Ovary (tissue), 9 donors: Measurements from ENCODE around the gene SH3RF3. TPM values are rescaled to one million over a fixed set of nuclear protein-coding genes. Genes with fewer than 3 reads are reported as not detected.

Experiments
- DNase-seq, 5 donors: peaks; one replicate each; pipeline ENCODE4 v3.0.0-alpha.2; 2019 to 2020
- H3K27ac ChIP-seq, 2 donors: fragments of 200-600 bp; one replicate each; pipeline versions ENCODE4 v1.5.1 to v1.8.0; 2019 to 2022
- H3K27me3 ChIP-seq: fragments of 200-600 bp; one replicate; pipeline ENCODE4 v1.8.0; 2022
- H3K36me3 ChIP-seq: fragments of 200-600 bp; sonication (generic); one replicate; pipeline ENCODE4 v1.5.1; 2019
- H3K4me1 ChIP-seq: one replicate; pipeline ENCODE4 v1.8.1; 2013; ENCODE audit warnings: mild to moderate bottlenecking, moderate library complexity; ENCODE audit not compliant: insufficient read depth
- H3K4me3 ChIP-seq: fragments of 200-600 bp; sonication (generic); one replicate; pipeline ENCODE4 v1.5.1; 2017
- H3K9me3 ChIP-seq, 2 donors: fragments of 200-600 bp in 1 of 2; sonication (generic) in 1 of 2; one replicate each; pipeline versions ENCODE4 v1.5.1 to v1.8.1; 2013 to 2019; ENCODE audit warnings: mild to moderate bottlenecking in 1 of 2, moderate library complexity in 1 of 2
- CTCF ChIP-seq, 3 donors: fragments of 450-650 bp in 2 of 3; fragments of 200-600 bp in 1 of 3; IDR thresholded peaks; one replicate each; pipeline versions ENCODE4 v1.5.1 to v1.8.0; 2016 to 2022; ENCODE audit warnings: antibody characterized with exemption in 3 of 3, mild to moderate bottlenecking in 1 of 3
- EP300 ChIP-seq: sonication (generic); formaldehyde crosslinking; IDR thresholded peaks from one replicate; pipeline ENCODE4 v1.6.1; 2017; ENCODE audit warnings: antibody characterized with exemption
- POLR2A ChIP-seq: fragments of 450-650 bp; IDR thresholded peaks from one replicate; pipeline ENCODE4 v1.6.1; 2017; ENCODE audit warnings: antibody characterized with exemption, mild to moderate bottlenecking, moderate library complexity
- WGBS, 3 donors: extraction: QIAGEN DNeasy Blood & Tissue Kit in 1 of 3; methylation state at CpG; one replicate each; pipeline versions ENCODE4 v1.1.5 to v1.1.7; 2013 to 2017; 5-methylcytosine and 5-hydroxymethylcytosine counted together
- intact Hi-C, 4 donors: fragments of 100-400 bp; cut with DNase I; formaldehyde crosslinking; loops; one replicate each; pipeline versions ENCODE4 v1.11.0 to v1.15.1; 2022 to 2023
- polyA plus RNA-seq, 2 donors: library from polyadenylated mRNA; stranded (reverse); fragments of 200-250 nt in 1 of 2; fragments of 350-450 nt in 1 of 2; fragmentation: Illumina TruSeq in 1 of 2; extraction: RNeasy Lipid Tissue Mini Kit (QIAGEN cat#74804) in 1 of 2; gene quantifications; one replicate each; pipeline ENCODE4 v1.2.3, GENCODE V29; 2013 to 2014
- total RNA-seq, 7 donors: library from RNA; depleted of rRNA in 2 of 7; stranded (reverse); fragments of >200 nt in 2 of 7; fragmentation: NEBNext Ultra II Directional in 3 of 7; extraction: Animal tissue kit (Norgen Biotek cat#: 25700) in 3 of 7; gene quantifications; one replicate each; pipeline versions ENCODE4 v1.1.0 to v1.2.4, GENCODE V29; 2016 to 2023
- donor health status: DM: no; HTN: no; CAD: no; lungs with moderate emphysema.
- donor health status: DM: no; HTN: no; CAD: no.
- donor health status: Bipolar disorder and iron deficiency.
- donor health status: DM: yes; HTN: yes; CAD: no.
- donor health status: DM: no; HTN: no; CAD: no.
- donor health status: DM: yes; HTN: yes; CAD: no.

The SH3RF3 gene
- total and polyA plus RNA-seq, 9 donors = 2.7 to 10.1 (median 4.5) TPM

- no peaks in the 10 kb centered on the region for H3K36me3 ChIP-seq
- peak in 1 of 5 donors; percentile 18 for DNase-seq
- intact Hi-C loops = no loop called here
Observed at GRCh38 chr2:109525836-109526235, 396.8 kb downstream of the SH3RF3 start.

GRCh38 chr2:109526442-109526970 lies 397.5 kb downstream of the SH3RF3 start:
- H3K4me1 ChIP-seq = peaks cover 6% of the 10 kb centered on the region
- DNase-seq = peak in 2 of 5 donors; percentile 4 to 18
- no peaks in the 10 kb centered on the region for H3K36me3 ChIP-seq
- 89 to 90% (median 90%) methylated on average over 11 of the region's 11 CpGs for WGBS, 3 donors
- no peaks in the 10 kb centered on the region for H3K9me3 ChIP-seq
- TF ChIP-seq EP300 (no peak), CTCF (IDR thresholded peaks at IDR 0.05) (no peak), POLR2A (no peak)
- intact Hi-C loops = no loop called here
- no peak overlapping the region for H3K4me3 ChIP-seq
- no peak overlapping the region for H3K27ac ChIP-seq
- no peaks in the 10 kb centered on the region for H3K27me3 ChIP-seq

More at GRCh38 chr2:109525836-109526235, 396.8 kb downstream of the SH3RF3 start:
- Histone ChIP-seq H3K27ac (no peak overlapping the region), H3K4me1 (peaks cover 6% of the 10 kb centered on the region), H3K9me3 (no peaks in the 10 kb centered on the region), H3K27me3 (no peaks in the 10 kb centered on the region), H3K4me3 (no peak overlapping the region)
- TF ChIP-seq EP300 (no peak), CTCF (IDR thresholded peaks at IDR 0.05) (no peak)
- WGBS, 3 donors = 61 to 80% (median 78%) methylated on average over 4 of the region's 4 CpGs

- 92% methylated on average over 6 of the region's 6 CpGs for WGBS, 3 donors
- no peak overlapping the region for H3K4me3 ChIP-seq
- peak in 2 of 5 donors; percentile 5 to 11 for DNase-seq
- TF ChIP-seq CTCF (IDR thresholded peaks at IDR 0.05) (no peak), POLR2A (no peak), EP300 (no peak)
- no peak overlapping the region for H3K27ac ChIP-seq
- H3K27me3 ChIP-seq = no peaks in the 10 kb centered on the region
- no peaks in the 10 kb centered on the region for H3K9me3 ChIP-seq
- intact Hi-C loops = no loop called here
- H3K4me1 ChIP-seq = peaks cover 6% of the 10 kb centered on the region
- H3K36me3 ChIP-seq = no peaks in the 10 kb centered on the region
Observed at GRCh38 chr2:109527079-109527478, 398.1 kb downstream of the SH3RF3 start.

- H3K27me3 ChIP-seq = no peaks in the 10 kb centered on the region
- no peaks in the 10 kb centered on the region for H3K9me3 ChIP-seq
- no peak overlapping the region for H3K4me3 ChIP-seq
- intact Hi-C loops = no loop called here
- H3K27ac ChIP-seq = no peak overlapping the region
- peaks cover 6% of the 10 kb centered on the region for H3K4me1 ChIP-seq
- peak in 2 of 5 donors; percentile 12 to 17 for DNase-seq
- TF ChIP-seq CTCF (IDR thresholded peaks at IDR 0.05) = no peak
- no peak for TF ChIP-seq POLR2A
- TF ChIP-seq EP300 = no peak
- WGBS, 3 donors = 92 to 95% (median 94%) methylated on average over 14 to 16 of the region's 16 CpGs
- no peaks in the 10 kb centered on the region for H3K36me3 ChIP-seq
Observed at GRCh38 chr2:109527846-109528705, 399.1 kb downstream of the SH3RF3 start.
